Measurements from ENCODE around the gene PTPRN2. TPM values are rescaled to one million over a fixed set of nuclear protein-coding genes. Genes with fewer than 3 reads are reported as not detected.

Gene PTPRN2
- total RNA-seq, 5 donors from 2014 or later (not counting 1 experiment from before 2014, with no cell fraction given), result 0.60 to 1.7 (median 0.82) TPM

DNA sequence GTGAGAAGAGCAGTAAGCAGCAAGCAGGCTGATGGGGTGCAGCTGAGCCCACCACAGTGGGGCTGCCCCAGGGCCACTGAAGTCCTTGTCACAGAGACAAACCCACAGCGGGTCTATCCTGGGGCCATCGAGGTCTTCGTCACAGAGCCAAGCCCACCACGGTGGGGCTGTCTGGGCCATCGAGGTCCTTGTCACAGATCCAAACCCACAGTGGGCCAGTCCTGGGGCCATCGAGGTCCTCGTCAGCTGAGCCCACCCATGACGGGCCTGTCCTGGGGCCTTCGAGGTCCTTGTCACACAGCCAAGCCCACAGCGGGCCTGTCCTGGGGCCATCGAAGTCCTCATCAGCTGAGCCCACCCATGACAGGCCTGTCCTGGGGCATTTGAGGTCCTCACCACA, 700.9 kb downstream of the PTPRN2 start:
- H3K4me3 Mint-ChIP-seq, result no peak overlapping the region
- H3K4me1 Mint-ChIP-seq, result peaks cover 12 to 26% (median 15%) of the 10 kb centered on the region in 3 donors
- ATAC-seq (replicated peaks in 1 of 4) (peak in 1 of 4 experiments; percentile 21), DNase-seq (no peak)
- no peak overlapping the region for H3K27ac Mint-ChIP-seq
- ChIA-PET POLR2A (no interaction called here), CTCF (no interaction called here)
- H3K27ac ChIP-seq (ENCODE audit: low read length), result no peak overlapping the region
- H3K4me1 ChIP-seq (ENCODE audit: control insufficient read depth in 1 of 2, extremely low read depth in 1 of 2, insufficient read depth in 2 of 2, low read length in 2 of 2), result peaks cover 6 to 28% of the 10 kb centered on the region in 2 experiments
- H3K36me3 ChIP-seq (ENCODE audit: control insufficient read depth in 2 of 2, extremely low read depth in 1 of 2, insufficient read depth in 1 of 2, low read length in 1 of 2), result no peaks in the 10 kb centered on the region
- 82% methylated on average over 9 of the region's 11 CpGs for WGBS (ENCODE audit: insufficient coverage)
- H3K27me3 Mint-ChIP-seq, result peaks cover 0 to 4% of the 10 kb centered on the region in 2 donors
- peaks cover 0 to 20% of the 10 kb centered on the region in 2 experiments for H3K27me3 ChIP-seq (replicated peaks in 1 of 2; ENCODE audit: control insufficient read depth in 2 of 2, extremely low read depth in 1 of 2, insufficient read depth in 2 of 2, low read length in 1 of 2)
- no peaks in the 10 kb centered on the region for H3K9me3 ChIP-seq
- no peaks in the 10 kb centered on the region for H3K9me3 Mint-ChIP-seq
- no peak overlapping the region for H3K4me3 ChIP-seq (ENCODE audit: control insufficient read depth in 1 of 2, extremely low read depth in 1 of 2, low read length in 1 of 2)
- no peaks in the 10 kb centered on the region for H3K36me3 Mint-ChIP-seq

DNA sequence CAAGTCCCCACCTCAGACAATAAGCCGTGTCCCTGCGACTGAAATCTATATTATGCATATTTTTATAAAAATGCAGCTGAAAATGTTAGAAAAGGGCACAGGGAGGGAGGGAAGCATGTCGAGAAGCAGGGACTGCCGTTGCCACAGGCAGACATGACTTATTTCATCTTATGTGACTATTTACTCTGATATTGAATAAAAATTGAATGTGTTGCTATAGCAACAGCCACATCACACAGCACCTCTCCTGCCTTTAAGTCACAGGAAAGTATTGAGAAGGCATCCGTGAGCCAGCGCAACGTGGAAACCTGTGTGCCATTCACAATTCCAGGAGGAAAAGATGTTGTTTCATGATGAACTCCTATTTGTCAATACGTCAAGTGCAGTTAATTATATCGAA, 701.4 kb downstream of the PTPRN2 start:
- ATAC-seq (replicated peaks in 1 of 4) (peak in 1 of 4 experiments; percentile 53), DNase-seq (peak in 3 of 35 experiments; percentile 15 to 33 (median 21))
- H3K27me3 Mint-ChIP-seq, result peaks cover 0 to 3% of the 10 kb centered on the region in 2 donors
- POLR2A ChIA-PET, result no interaction called here
- Histone ChIP-seq H3K27me3 (replicated peaks in 1 of 2; ENCODE audit: control insufficient read depth in 2 of 2, extremely low read depth in 1 of 2, insufficient read depth in 2 of 2, low read length in 1 of 2) (peaks cover 0 to 20% of the 10 kb centered on the region in 2 experiments), H3K9me3 (no peaks in the 10 kb centered on the region), H3K4me1 (ENCODE audit: control insufficient read depth in 1 of 2, extremely low read depth in 1 of 2, insufficient read depth in 2 of 2, low read length in 2 of 2) (peaks cover 8 to 27% of the 10 kb centered on the region in 2 experiments), H3K36me3 (ENCODE audit: control insufficient read depth in 2 of 2, extremely low read depth in 1 of 2, insufficient read depth in 1 of 2, low read length in 1 of 2) (no peaks in the 10 kb centered on the region), H3K27ac (ENCODE audit: low read length) (no peak overlapping the region), H3K4me3 (ENCODE audit: control insufficient read depth in 1 of 2, extremely low read depth in 1 of 2, low read length in 1 of 2) (no peak overlapping the region)
- H3K9me3 Mint-ChIP-seq, result no peaks in the 10 kb centered on the region
- no peak overlapping the region for H3K27ac Mint-ChIP-seq
- peaks cover 11 to 22% (median 12%) of the 10 kb centered on the region in 3 donors for H3K4me1 Mint-ChIP-seq
- WGBS (ENCODE audit: insufficient coverage), result 74% methylated on average over 5 of the region's 9 CpGs
- H3K36me3 Mint-ChIP-seq, result no peaks in the 10 kb centered on the region
- no peak overlapping the region for H3K4me3 Mint-ChIP-seq
- CTCF ChIA-PET, result no interaction called here

- Mint-ChIP-seq H3K36me3 (no peaks in the 10 kb centered on the region), H3K9me3 (peaks cover 4 to 5% (median 5%) of the 10 kb centered on the region in 3 donors), H3K27me3 (peaks cover 0 to 3% of the 10 kb centered on the region in 2 donors), H3K4me1 (peaks cover 0 to 10% (median 2%) of the 10 kb centered on the region in 3 donors), H3K27ac (no peak overlapping the region), H3K4me3 (no peak overlapping the region)
- no peaks in the 10 kb centered on the region for H3K9me3 ChIP-seq
- ChIA-PET CTCF (no interaction called here), POLR2A (no interaction called here)
- no peak overlapping the region for H3K27ac ChIP-seq (ENCODE audit: low read length)
- ATAC-seq (replicated peaks in 1 of 4) (no peak), DNase-seq (no peak)
- 66% methylated on average over 3 of the region's 6 CpGs for WGBS (ENCODE audit: insufficient coverage)
- H3K27me3 ChIP-seq (replicated peaks in 1 of 2; ENCODE audit: control insufficient read depth in 2 of 2, extremely low read depth in 1 of 2, insufficient read depth in 2 of 2, low read length in 1 of 2), result peaks cover 0 to 10% of the 10 kb centered on the region in 2 experiments
- H3K36me3 ChIP-seq (ENCODE audit: control insufficient read depth in 2 of 2, extremely low read depth in 1 of 2, insufficient read depth in 1 of 2, low read length in 1 of 2), result no peaks in the 10 kb centered on the region
- H3K4me3 ChIP-seq (ENCODE audit: control insufficient read depth in 1 of 2, extremely low read depth in 1 of 2, low read length in 1 of 2), result no peak overlapping the region
- peaks cover 8 to 21% of the 10 kb centered on the region in 2 experiments for H3K4me1 ChIP-seq (ENCODE audit: control insufficient read depth in 1 of 2, extremely low read depth in 1 of 2, insufficient read depth in 2 of 2, low read length in 2 of 2)
Measured at GRCh38 chr7:157885140-157885539, 702.5 kb downstream of the PTPRN2 start.

- Mint-ChIP-seq H3K36me3 (no peaks in the 10 kb centered on the region), H3K27ac (no peak overlapping the region), H3K4me1 (peaks cover 0 to 7% (median 2%) of the 10 kb centered on the region in 3 donors), H3K4me3 (no peak overlapping the region), H3K27me3 (peaks cover 0 to 3% of the 10 kb centered on the region in 2 donors), H3K9me3 (peaks cover 4 to 5% (median 5%) of the 10 kb centered on the region in 3 donors)
- H3K36me3 ChIP-seq (ENCODE audit: control insufficient read depth in 2 of 2, extremely low read depth in 1 of 2, insufficient read depth in 1 of 2, low read length in 1 of 2), result no peaks in the 10 kb centered on the region
- WGBS (ENCODE audit: insufficient coverage), result 60% methylated on average over 3 of the region's 9 CpGs
- no peak for ATAC-seq (replicated peaks in 1 of 4)
- CTCF ChIA-PET, result no interaction called here
- no peak for DNase-seq
- peaks cover 0 to 10% of the 10 kb centered on the region in 2 experiments for H3K27me3 ChIP-seq (replicated peaks in 1 of 2; ENCODE audit: control insufficient read depth in 2 of 2, extremely low read depth in 1 of 2, insufficient read depth in 2 of 2, low read length in 1 of 2)
- no peak overlapping the region for H3K27ac ChIP-seq (ENCODE audit: low read length)
- POLR2A ChIA-PET, result no interaction called here
- peaks cover 8 to 21% of the 10 kb centered on the region in 2 experiments for H3K4me1 ChIP-seq (ENCODE audit: control insufficient read depth in 1 of 2, extremely low read depth in 1 of 2, insufficient read depth in 2 of 2, low read length in 2 of 2)
- no peak overlapping the region for H3K4me3 ChIP-seq (ENCODE audit: control insufficient read depth in 1 of 2, extremely low read depth in 1 of 2, low read length in 1 of 2)
- H3K9me3 ChIP-seq, result no peaks in the 10 kb centered on the region
Measured at GRCh38 chr7:157884461-157885062, 703.1 kb downstream of the PTPRN2 start.

GRCh38 chr7:157881048-157881771, 706.4 kb downstream of the PTPRN2 start:
- H3K27ac Mint-ChIP-seq, result no peak overlapping the region
- H3K4me3 Mint-ChIP-seq, result no peak overlapping the region
- H3K36me3 Mint-ChIP-seq, result no peaks in the 10 kb centered on the region
- DNase-seq (peak in 23 of 35 experiments; percentile 7 to 79 (median 33)), ATAC-seq (replicated peaks in 1 of 4) (peak; percentile 50 to 83 (median 65))
- peaks cover 0 to 4% of the 10 kb centered on the region in 2 experiments for H3K27me3 ChIP-seq (replicated peaks in 1 of 2; ENCODE audit: control insufficient read depth in 2 of 2, extremely low read depth in 1 of 2, insufficient read depth in 2 of 2, low read length in 1 of 2)
- H3K4me1 Mint-ChIP-seq, result peaks cover 0 to 4% (median 0%) of the 10 kb centered on the region in 3 donors
- no peaks in the 10 kb centered on the region for H3K36me3 ChIP-seq (ENCODE audit: control insufficient read depth in 2 of 2, extremely low read depth in 1 of 2, insufficient read depth in 1 of 2, low read length in 1 of 2)
- CTCF ChIA-PET, result no interaction called here
- H3K27me3 Mint-ChIP-seq, result no peaks in the 10 kb centered on the region
- peak overlapping the region; percentile 41 for H3K27ac ChIP-seq (ENCODE audit: low read length)
- POLR2A ChIA-PET, result no interaction called here
- H3K4me1 ChIP-seq (ENCODE audit: control insufficient read depth in 1 of 2, extremely low read depth in 1 of 2, insufficient read depth in 2 of 2, low read length in 2 of 2), result peaks cover 2 to 12% of the 10 kb centered on the region in 2 experiments
- H3K9me3 ChIP-seq, result no peaks in the 10 kb centered on the region
- 71% methylated on average over 4 of the region's 8 CpGs for WGBS (ENCODE audit: insufficient coverage)
- H3K4me3 ChIP-seq (ENCODE audit: control insufficient read depth in 1 of 2, extremely low read depth in 1 of 2, low read length in 1 of 2), result no peak overlapping the region
- H3K9me3 Mint-ChIP-seq, result peaks cover 4 to 5% (median 5%) of the 10 kb centered on the region in 3 donors

- Mint-ChIP-seq H3K9me3 (peaks cover 4 to 5% (median 5%) of the 10 kb centered on the region in 3 donors), H3K27me3 (no peaks in the 10 kb centered on the region), H3K36me3 (no peaks in the 10 kb centered on the region), H3K4me3 (no peak overlapping the region), H3K27ac (no peak overlapping the region), H3K4me1 (peaks cover 10 to 11% (median 10%) of the 10 kb centered on the region in 3 donors)
- H3K27me3 ChIP-seq (replicated peaks in 1 of 2; ENCODE audit: control insufficient read depth in 2 of 2, extremely low read depth in 1 of 2, insufficient read depth in 2 of 2, low read length in 1 of 2), result peaks cover 0 to 4% of the 10 kb centered on the region in 2 experiments
- POLR2A ChIA-PET, result no interaction called here
- CTCF ChIA-PET, result no interaction called here
- H3K27ac ChIP-seq (ENCODE audit: low read length), result no peak overlapping the region
- no peak for DNase-seq
- no peak overlapping the region for H3K4me3 ChIP-seq (ENCODE audit: control insufficient read depth in 1 of 2, extremely low read depth in 1 of 2, low read length in 1 of 2)
- WGBS (ENCODE audit: insufficient coverage), result 90% methylated on average over 5 of the region's 10 CpGs
- no peak for ATAC-seq (replicated peaks in 1 of 4)
- H3K36me3 ChIP-seq (ENCODE audit: control insufficient read depth in 2 of 2, extremely low read depth in 1 of 2, insufficient read depth in 1 of 2, low read length in 1 of 2), result no peaks in the 10 kb centered on the region
- no peaks in the 10 kb centered on the region for H3K9me3 ChIP-seq
- peaks cover 4 to 19% of the 10 kb centered on the region in 2 experiments for H3K4me1 ChIP-seq (ENCODE audit: control insufficient read depth in 1 of 2, extremely low read depth in 1 of 2, insufficient read depth in 2 of 2, low read length in 2 of 2)
Measured at GRCh38 chr7:157879391-157879790, 708.2 kb downstream of the PTPRN2 start.
